NOMO-1 treated with dmso at 0.1 percent for 144 hours (cell line): ENCODE measurements around the gene TTLL12.
A peak's percentile ranks its signal among the peaks of the same experiment; 100 is the strongest.

Source experiments
- DNase-seq: peaks from one replicate; lab custom pipeline; 2025; ENCODE audit not compliant: unreplicated experiment; lab: John Stamatoyannopoulos, UW

Gene TTLL12

GRCh38 chr22:43186272-43187170 lies at the start of gene TTLL12:
TSS of gene TTLL12 (minus strand) at chr22:43187134. CDS start at chr22:43187069, 65 bp downstream.
- DNase-seq: no peak

DNA sequence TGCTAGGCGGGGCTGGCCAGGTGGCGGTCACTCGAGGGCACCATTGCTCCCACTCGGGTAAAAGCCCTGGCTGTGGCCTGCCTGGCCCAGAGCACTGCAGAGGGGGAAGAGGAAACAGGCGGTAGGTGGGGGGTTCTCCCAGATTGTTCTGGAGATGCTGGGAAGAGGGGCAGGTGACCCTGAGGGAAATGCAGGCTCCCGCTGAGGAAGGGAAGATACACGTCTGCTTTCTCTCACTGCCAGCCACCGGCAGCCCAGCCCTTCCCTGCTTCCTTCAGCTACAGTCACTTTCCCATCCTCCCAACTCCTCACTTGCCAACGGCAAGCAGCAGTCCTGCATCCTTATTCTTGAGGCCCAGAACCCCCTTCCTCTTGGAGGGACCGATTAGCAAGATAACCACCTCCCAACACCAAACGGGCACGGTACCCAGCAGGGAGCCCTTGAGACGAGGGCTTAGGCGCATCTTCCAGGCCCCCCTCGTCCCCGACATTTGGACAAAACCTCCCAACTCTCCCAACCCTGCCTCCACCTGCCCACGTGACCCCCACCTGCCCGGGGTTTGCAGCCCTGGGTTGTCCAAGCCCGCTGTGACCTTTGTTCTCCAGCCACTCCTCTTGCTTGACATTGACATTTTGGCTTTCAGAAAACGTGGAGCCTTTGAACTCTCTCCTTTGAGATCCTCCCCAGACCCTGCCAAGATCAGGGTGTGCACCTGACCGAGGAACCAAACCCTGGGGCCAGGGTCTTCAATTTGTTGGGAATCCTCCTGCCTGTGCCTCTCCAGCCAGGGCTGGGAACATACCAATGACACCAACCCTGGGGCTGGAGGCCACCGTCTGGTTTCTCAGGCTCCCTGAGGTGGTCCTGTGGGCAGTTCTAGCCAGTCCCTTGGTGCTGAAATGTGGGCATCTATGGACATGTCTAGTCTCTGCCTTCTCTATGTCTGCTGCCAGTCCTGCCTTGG lies 48.8 kb upstream of the TTLL12 start:
- DNase-seq: no peak

- no peak for DNase-seq
These were observed 47.5 kb upstream of the TTLL12 start for GRCh38 chr22:43234264-43234988.

DNA sequence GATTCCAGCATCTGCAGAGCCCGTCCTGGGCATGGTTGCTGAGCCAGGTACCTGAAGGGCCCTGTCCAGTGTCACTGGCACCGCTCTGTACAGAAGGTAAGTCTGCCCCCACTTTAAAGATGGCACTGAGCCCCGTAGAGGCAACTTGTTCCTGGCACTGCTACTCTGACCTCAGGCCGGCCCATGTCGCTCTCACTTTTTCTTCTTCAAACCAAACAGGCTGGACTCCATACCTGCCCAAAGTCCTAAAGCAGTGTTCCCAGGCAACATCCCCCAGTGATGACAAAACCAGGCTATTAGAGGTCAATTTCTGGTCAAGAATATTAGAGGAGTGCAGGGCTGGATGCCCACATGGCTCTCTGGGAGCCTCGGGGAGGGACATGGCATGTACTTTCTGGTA lies 46.6 kb upstream of the TTLL12 start:
- DNase-seq: no peak

DNA sequence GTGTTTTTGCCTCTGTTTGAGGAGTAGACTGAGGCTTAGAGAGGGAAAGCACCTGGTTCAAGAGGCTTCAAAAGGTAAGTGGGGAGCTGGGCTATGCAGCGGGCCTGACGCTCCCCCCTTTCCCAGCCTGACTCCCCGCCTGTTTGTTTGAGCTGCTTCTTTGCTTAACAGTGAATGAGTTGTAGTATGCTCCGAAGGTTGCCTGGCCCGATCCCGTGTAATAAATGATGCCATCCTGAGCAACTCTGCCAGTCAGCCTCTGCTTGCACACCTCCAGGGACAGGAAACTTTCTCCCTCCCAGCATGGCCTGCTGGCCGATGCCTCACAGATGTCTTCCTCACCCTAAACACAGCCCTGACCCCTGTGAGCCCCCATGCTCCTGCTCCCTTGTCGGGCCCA lies 45.5 kb upstream of the TTLL12 start:
- DNase-seq: no peak

DNA sequence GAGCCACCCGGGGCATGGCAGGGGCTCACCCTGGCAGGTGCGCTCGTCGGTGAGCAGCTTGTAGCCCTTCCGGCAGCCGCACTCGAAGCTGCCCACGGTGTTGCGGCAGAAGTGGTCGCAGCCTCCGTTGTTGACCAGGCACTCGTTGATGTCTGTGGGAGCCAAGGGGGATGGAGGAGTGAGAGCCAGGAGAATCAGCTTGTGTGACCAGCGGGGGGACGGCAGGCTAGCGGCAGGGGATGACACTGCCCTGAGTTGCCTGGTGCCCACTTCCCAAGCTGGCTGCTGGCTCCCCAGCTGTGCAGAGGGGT lies 44.7 kb upstream of the TTLL12 start:
- no peak for DNase-seq

GRCh38 chr22:43230971-43231723 lies 44.2 kb upstream of the TTLL12 start:
- DNase-seq: peak; percentile 33

- DNase-seq: no peak
These were observed 43.6 kb upstream of the TTLL12 start for GRCh38 chr22:43230571-43230970.

DNA sequence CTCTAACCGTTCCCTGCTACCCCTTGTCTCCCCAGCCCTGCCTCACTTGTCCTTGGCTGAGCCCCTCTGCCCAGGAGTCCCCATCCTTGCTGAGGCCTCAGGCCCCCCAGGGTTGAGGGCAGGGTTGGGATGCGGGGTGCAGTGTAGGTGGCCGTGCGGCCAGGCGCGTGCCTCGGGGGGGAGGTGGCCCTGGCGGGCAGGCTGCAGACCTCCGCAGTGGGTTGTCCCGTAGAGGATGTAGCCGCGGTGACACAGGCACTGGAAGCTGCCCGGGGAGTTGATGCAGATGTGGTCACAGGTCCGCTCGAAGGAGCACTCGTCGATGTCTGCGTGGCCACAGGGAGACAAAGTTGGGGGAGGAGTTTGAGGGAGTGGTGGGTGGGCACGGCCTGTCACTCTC lies 41.9 kb upstream of the TTLL12 start:
- DNase-seq: no peak

DNA sequence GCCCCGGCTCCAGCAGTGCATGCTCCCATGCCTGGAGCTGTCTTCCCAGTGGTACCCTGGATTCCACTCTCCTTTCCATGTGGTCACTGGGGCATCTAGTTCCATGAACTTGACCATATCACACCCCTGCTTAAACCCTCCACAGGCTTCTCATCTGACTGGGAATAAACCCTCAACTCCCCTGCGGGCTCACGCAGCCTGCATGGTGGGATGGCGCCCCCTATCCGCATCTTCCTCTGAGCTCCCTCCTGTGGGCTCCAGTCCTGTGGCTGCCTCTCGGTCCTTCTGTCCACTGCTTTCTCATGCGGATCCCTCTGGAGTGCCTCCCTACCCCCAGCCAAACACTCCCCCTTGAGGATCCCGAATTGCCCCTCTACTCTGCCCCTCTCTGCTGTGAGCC lies 41.4 kb upstream of the TTLL12 start:
- no peak for DNase-seq

- no peak for DNase-seq
These were observed 40.3 kb upstream of the TTLL12 start for GRCh38 chr22:43227239-43227630.

- DNase-seq: no peak
These were observed 39.7 kb upstream of the TTLL12 start for GRCh38 chr22:43226377-43227238.

DNA sequence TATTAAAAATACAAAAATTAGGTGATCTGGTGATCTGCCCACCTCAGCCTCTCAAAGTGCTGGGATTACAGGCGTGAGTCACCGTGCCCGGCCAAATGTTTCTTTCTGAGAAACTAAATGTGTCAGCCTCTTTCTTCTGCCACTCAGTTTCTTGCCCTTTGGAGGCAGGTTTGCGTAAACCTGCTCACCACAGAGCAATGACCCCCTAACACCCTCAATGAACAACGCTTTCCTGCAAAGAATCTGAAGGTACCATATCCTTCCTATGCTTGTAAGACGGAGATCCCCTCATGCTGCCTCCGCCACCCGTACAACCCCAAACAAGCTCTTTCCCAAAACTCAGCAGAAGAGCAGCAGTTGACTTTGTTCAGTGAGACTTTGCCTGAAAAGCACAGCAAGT lies 38.7 kb upstream of the TTLL12 start:
- DNase-seq: no peak

DNA sequence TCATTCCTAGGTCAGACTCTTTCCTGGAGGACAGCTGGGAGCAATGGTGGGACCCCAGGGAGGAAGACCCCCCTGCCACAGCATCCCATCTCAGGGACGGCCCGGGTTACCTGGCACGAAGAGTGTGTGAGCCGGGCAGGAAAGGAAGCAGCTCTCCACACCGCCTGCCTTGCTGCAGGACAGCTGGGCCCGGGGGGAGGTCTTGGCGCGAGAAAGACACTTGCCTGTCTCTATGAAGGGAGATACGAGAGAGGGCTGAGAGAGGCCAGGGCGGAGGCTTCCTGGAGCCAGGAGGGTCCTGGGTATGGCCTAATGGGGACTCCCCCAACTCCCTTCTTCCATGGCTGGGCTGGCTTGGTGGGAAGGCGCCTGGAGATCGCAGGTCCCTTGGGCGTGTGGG lies 36.1 kb upstream of the TTLL12 start:
- DNase-seq: no peak

DNA sequence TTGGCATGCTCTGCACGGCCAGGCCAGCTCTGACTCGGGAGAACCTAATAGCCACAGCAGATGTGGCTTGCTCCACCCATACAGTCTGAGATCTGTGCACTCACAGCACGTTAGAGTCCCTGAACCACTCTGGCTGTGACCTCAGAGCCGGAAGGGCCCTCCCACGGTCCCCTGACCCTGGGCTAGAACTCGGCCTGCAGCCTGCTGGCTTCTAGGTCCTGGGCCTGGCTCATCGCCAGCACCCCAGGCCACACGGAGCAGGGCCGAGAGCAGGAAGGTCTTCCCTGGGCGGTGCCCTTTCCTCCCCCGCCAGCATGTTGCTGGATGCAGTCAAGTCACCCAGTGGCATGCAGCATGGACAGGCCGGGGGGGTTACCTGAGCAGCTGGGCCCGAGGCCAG lies 35.3 kb upstream of the TTLL12 start:
- DNase-seq: no peak

DNA sequence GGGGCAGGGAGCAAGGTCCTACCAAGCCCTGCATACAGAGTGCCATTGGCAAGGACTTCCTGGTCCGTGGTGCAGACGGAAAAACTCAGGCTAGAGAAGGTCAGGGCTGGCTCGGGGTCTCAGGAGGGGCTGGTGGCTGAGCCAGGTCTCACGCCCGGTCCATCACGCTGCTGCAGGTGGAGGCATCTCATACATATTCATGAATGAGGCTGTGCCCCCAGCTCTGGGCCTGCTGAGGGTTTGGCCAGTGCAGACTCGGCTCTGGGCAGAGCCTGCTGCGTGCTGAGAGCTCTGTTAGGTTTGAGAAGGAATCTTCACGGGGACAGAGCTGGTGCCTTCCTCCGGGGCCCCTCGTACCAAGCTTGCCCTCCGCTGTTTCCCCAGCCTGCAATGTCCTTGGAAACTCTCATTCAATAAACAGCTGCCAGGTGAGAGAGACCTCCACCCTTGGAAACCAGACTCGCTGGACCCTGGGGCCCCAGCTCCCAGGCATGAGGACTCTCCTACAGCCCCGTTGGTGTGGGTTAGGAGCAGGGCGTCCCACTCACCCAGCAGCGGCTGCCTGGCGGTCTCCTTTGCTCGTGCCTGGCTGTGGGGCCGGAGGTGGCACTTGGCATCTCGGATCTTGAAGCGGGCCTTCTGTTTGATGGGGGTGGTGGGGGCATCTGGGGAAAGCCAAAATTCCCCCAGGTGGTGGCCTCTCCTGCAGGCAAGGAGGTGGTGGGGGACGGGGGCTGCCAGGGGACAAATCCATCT lies 33.9 kb upstream of the TTLL12 start:
- DNase-seq: no peak

DNA sequence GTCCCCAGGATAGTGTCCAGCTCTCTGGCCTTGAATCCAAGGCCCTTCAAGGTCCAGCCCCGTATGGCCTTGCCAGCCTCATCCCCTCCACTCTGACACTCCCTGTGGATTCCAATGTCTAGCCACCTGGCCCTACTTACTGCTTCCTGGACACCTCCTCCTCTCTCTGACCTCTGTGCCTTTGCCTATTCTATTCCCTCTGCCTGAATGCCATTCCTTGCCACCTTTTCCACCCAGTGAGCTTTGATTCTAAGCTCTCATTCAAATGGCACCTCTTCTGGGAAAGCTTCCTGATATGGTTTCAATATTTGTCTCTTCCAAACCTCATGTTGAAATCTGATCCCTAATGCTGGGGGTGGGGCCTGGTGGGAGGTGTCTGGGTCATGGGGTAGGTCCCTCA lies 31.9 kb upstream of the TTLL12 start:
- DNase-seq: no peak

GRCh38 chr22:43217285-43218030 lies 30.5 kb upstream of the TTLL12 start:
- DNase-seq: no peak
